Islet of Langerhans (tissue), 1 donor: ENCODE measurements around the gene KRTAP1-5.
"Not testable (repeated sequence)": the region's sequence is repeated elsewhere in the genome, so short reads cannot be mapped to it uniquely, and the experiment has no call there.

Experiments used
- FAIRE-seq: peaks from one replicate; lab custom pipeline; 2011; peaks lifted over from hg19 to GRCh38; lab: Jason Lieb, UNC

Gene KRTAP1-5

GRCh38 chr17:41026715-41027471 lies at the start of gene KRTAP1-5:
TSS of gene KRTAP1-5 (minus strand) at chr17:41027208. CDS start at chr17:41027155, 53 bp downstream.
- no peak for FAIRE-seq

- FAIRE-seq = no peak
Measured at GRCh38 chr17:41076788-41077187, 49.8 kb upstream of the KRTAP1-5 start.

GRCh38 chr17:41073676-41074075 lies 46.7 kb upstream of the KRTAP1-5 start:
- FAIRE-seq = no peak

GRCh38 chr17:41071606-41072360 lies 44.8 kb upstream of the KRTAP1-5 start:
- FAIRE-seq = no peak

- FAIRE-seq = no peak
Measured at GRCh38 chr17:41069031-41069430, 42.0 kb upstream of the KRTAP1-5 start.

- FAIRE-seq = no peak
Measured at GRCh38 chr17:41067281-41067680, 40.3 kb upstream of the KRTAP1-5 start.

GRCh38 chr17:41065829-41066624 lies 39.0 kb upstream of the KRTAP1-5 start, which contains the start of gene KRTAP2-4:
TSS of gene KRTAP2-4 (minus strand) at chr17:41065879. CDS start at chr17:41065845, 34 bp downstream.
- no peak for FAIRE-seq

GRCh38 chr17:41065016-41065689 lies 38.1 kb upstream of the KRTAP1-5 start:
- FAIRE-seq = not testable (repeated sequence)

- FAIRE-seq = no peak
Measured at GRCh38 chr17:41064301-41064700, 37.3 kb upstream of the KRTAP1-5 start.

- no peak for FAIRE-seq
Measured at GRCh38 chr17:41063449-41063848, 36.4 kb upstream of the KRTAP1-5 start.

GRCh38 chr17:41061964-41062363 lies 35.0 kb upstream of the KRTAP1-5 start:
- FAIRE-seq = no peak

- no peak for FAIRE-seq
Measured at GRCh38 chr17:41060052-41060604, 33.1 kb upstream of the KRTAP1-5 start, which contains the start of gene KRTAP2-3. TSS of gene KRTAP2-3 (minus strand) at chr17:41060114. CDS start at chr17:41060050, 64 bp downstream.

GRCh38 chr17:41059276-41060051 lies 32.5 kb upstream of the KRTAP1-5 start:
- not testable (repeated sequence) for FAIRE-seq

GRCh38 chr17:41058741-41059140 lies 31.7 kb upstream of the KRTAP1-5 start:
- no peak for FAIRE-seq

- no peak for FAIRE-seq
Measured at GRCh38 chr17:41057547-41057946, 30.5 kb upstream of the KRTAP1-5 start.

- not testable (repeated sequence) for FAIRE-seq
Measured at GRCh38 chr17:41055130-41055529, 28.1 kb upstream of the KRTAP1-5 start, which contains the start of gene KRTAP2-2. TSS of gene KRTAP2-2 (minus strand) at chr17:41055230. CDS start at chr17:41055211, 19 bp downstream.

- not testable (repeated sequence) for FAIRE-seq
Measured at GRCh38 chr17:41054556-41054955, 27.5 kb upstream of the KRTAP1-5 start.

GRCh38 chr17:41054025-41054424 lies 27.0 kb upstream of the KRTAP1-5 start:
- no peak for FAIRE-seq

- no peak for FAIRE-seq
Measured at GRCh38 chr17:41052566-41052965, 25.6 kb upstream of the KRTAP1-5 start.

GRCh38 chr17:41049110-41049509 lies 22.1 kb upstream of the KRTAP1-5 start:
- no peak for FAIRE-seq

GRCh38 chr17:41048441-41048840 lies 21.4 kb upstream of the KRTAP1-5 start:
- no peak for FAIRE-seq
